GM12892 (cell line): Measurements from ENCODE around the gene STK10.

Experiments used
- DNase-seq: peaks from one replicate; pipeline ENCODE4 v3.0.0; 2011; ENCODE audit not compliant: insufficient read length
- FAIRE-seq: peaks from 2 replicates; lab custom pipeline; 2011; peaks lifted over from hg19 to GRCh38; lab: Jason Lieb, UNC
- POLR2A ChIP-seq: IDR thresholded peaks from 2 replicates; pipeline ENCODE4 v1.6.1; 2011; ENCODE audit warnings: low read depth, low read length, control low read depth
- POLR2AphosphoS5 ChIP-seq: IDR thresholded peaks from 2 replicates; pipeline ENCODE4 v1.6.1; 2011; ENCODE audit warnings: low read depth, low read length, control low read depth
- TAF1 ChIP-seq: IDR thresholded peaks from 2 replicates; pipeline ENCODE4 v1.6.1; 2011; ENCODE audit warnings: low read depth, mild to moderate bottlenecking, control low read depth, low read length, borderline replicate concordance

The STK10 gene

DNA sequence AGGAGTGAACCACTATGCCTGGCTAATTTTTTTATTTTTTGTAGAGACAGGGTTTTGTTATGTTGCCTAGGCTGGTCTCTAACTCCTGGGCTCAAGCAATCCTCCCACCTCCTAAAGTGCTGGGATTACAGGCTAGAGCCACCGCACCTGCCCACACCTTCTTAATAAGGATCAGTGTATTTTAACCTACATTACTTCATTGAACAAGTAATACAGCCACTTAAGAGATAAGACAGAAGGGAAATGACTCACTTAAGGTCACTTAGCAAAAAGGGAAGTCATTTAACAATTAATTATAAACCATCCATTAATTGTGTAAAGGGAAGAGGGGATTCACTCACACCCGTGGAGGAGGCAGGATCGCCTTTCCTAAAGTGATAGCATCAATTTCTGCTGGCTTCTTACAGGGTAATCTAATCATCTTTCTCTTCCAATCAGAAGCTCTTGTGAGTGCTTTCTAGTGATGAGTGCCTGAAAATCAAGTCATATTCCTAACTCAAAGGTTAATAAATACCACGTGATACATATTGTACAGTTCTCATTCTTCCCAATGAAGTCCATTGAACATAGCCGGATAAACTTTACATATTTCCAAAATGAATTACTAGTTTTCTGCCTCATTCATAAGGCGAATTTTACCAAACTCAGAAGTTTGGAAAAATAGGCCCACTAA is 185.0 kb downstream of the STK10 start:
- no peak for FAIRE-seq
- TF ChIP-seq POLR2A (no peak), TAF1 (no peak), POLR2AphosphoS5 (no peak)
- no peak for DNase-seq

DNA sequence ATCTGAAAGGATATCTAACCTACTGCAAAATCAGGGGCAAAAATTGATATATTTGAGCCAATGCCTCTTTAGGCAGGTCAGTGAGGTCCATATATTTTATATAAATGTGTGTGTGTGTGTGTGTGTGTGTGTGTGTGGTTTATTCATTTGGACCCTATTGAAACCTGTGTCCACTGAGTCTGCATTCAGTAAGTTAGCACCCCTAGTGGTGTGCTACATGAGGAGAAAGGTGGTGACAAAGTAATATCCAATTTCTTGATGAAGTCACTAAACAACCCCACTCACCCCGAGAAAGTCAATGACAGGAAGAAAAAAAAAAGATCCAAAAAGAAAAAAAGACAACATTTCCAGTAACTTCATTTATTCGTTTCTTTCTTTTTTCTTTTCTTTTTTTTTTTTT is 185.7 kb downstream of the STK10 start:
- no peak for DNase-seq
- FAIRE-seq = no peak

DNA sequence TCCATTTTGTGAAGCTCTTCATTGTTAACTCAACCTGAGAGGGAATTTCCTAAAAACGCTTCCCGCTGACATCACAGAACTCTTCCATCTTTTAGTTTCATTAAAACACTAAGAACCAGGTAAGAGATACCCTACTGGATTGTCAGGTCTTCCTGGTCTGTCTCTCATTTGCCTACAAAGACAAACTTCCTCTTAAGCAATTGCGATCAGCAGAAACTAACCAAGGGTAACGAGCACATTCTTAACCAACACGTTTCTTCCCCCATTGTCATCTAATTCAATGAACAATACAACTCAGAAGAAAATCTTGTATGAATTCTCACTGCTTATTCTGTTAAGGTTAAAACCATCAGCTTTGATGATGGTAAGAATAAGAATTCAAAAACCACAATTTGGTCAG is 188.1 kb downstream of the STK10 start:
- FAIRE-seq (peak; percentile 83), DNase-seq (no peak)
- TF ChIP-seq TAF1 (no peak), POLR2A (no peak), POLR2AphosphoS5 (no peak)

More for the DNA sequence above, 185.7 kb downstream of the STK10 start:
- no peak for TF ChIP-seq TAF1
- TF ChIP-seq POLR2A = no peak
- TF ChIP-seq POLR2AphosphoS5 = no peak

DNA sequence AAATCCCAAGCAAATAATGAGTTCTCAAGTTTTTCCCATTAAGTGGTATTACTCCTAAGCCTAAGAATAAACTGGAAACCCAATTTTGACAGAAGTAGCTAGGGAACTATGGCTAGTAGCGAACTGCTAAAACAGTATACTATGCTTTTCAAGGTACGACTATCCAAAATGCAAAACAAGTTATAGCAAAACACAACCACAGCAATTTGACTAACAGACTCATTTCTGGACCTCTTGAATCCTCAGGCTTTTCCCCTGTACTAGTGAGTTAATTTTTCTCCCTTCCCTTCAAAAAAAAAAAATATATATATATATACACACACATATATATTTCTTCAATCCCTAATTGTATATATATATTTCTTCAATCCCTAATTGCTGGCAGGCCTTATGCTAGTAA is 188.9 kb downstream of the STK10 start:
- no peak for TF ChIP-seq TAF1
- no peak for TF ChIP-seq POLR2A
- no peak for TF ChIP-seq POLR2AphosphoS5
- no peak for DNase-seq
- FAIRE-seq = no peak

DNA sequence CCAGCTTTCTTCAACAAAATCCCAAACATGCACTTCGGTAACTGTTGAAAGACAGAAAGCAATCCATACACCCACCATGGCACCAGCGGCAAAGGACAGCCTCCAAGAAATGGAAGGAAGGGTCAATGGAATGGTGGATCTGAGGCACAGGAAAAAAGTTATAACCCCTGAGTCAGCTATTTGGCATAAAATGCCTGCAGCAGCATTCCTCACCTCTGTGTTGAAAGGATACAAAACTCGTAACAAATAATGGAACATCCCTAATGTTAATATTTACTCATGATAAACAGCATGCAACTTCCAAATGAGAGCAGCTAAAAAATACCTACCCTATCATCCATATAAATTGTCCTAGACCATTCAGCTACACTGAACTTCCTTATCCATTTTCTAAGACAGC is 191.0 kb downstream of the STK10 start:
- TF ChIP-seq POLR2AphosphoS5 (no peak), TAF1 (no peak), POLR2A (no peak)
- FAIRE-seq (no peak), DNase-seq (no peak)

DNA sequence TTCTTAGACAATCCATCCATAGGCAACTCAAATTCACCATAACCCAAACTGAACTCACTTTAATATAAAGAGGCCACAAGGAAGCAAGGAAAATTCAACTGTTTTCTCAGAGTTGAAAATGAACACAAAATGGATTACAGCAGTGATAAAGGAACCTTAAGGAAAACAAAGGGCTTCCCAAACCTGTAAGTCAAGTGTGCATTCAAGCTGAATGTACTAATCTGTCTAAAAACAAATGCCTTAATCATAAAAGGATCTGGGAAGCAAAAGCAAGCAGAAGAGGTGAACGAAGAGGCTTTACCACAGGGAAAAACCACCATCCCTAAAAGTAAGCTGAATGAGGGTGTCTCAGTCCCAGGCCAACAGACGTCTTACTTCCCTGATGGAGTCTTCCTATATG is 195.2 kb downstream of the STK10 start:
- DNase-seq (no peak), FAIRE-seq (no peak)
- TF ChIP-seq POLR2AphosphoS5 = no peak
- no peak for TF ChIP-seq TAF1
- TF ChIP-seq POLR2A = no peak

DNA sequence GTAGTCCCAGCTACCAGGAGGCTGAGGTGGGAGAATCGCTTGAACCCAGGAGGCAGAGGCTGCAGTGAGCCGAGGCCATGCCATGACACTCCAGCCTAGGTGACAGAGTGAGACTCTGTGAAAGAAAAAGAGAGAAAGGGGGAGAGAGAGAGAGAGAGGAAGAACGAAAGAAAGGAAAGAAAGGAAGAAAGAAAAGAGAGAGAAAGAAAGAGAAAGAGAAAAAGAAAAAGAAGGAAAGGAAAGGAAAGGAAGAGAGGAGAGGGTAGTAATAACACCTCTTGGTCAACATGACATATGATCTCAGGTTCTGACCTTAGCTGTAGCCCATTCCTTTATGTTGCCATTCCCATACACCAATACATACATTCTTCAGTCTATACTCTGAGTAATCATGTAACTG is 195.7 kb downstream of the STK10 start:
- FAIRE-seq (no peak), DNase-seq (no peak)
- no peak for TF ChIP-seq POLR2A
- TF ChIP-seq TAF1 = no peak
- TF ChIP-seq POLR2AphosphoS5 = no peak
